ENCODE data around the gene PPM1D. TPM values are rescaled to one million over a fixed set of nuclear protein-coding genes. Genes with fewer than 3 reads are reported as not detected.
A peak's percentile ranks its signal among the peaks of the same experiment; 100 is the strongest.

PPM1D gene
- total and polyA plus RNA-seq, 2 of the 13 experiments (the other 11 are each of a cell fraction or from before 2014, with no cell fraction given) = 8.0 to 26.2 TPM

- no TSS peak for BruUV-seq (replicated peaks)
- H3K27ac ChIP-seq (ENCODE audit: extremely low read length, insufficient read depth, low read length) = no peak overlapping the region
- FAIRE-seq = no peak
- no peak for ATAC-seq
- intact Hi-C loops (cut with micrococcal nuclease; ENCODE audit: unreplicated experiment) = no loop called here
- no peaks in the 10 kb centered on the region for H3K27me3 ChIP-seq (ENCODE audit: control insufficient read depth in 1 of 2, insufficient read depth in 2 of 2, low read length in 2 of 2)
- POLR2A ChIA-PET = no interaction called here
- H3K36me3 ChIP-seq (replicated peaks in 1 of 2; ENCODE audit: control insufficient read depth in 1 of 2, insufficient read depth in 2 of 2, low read length in 2 of 2) = peaks cover 8 to 39% of the 10 kb centered on the region in 2 experiments
- H3K4me3 ChIP-seq (replicated peaks in 1 of 3; ENCODE audit: insufficient read depth in 1 of 3, low read depth in 2 of 3, low read length in 3 of 3) = no peak overlapping the region
- CTCF ChIA-PET (ENCODE audit: low intra/inter-chr PET ratio, low total read pairs) = no interaction called here
- in situ Hi-C loops (cut with HindIII; ENCODE audit: extremely low pct_ligation_motif_present, low pct_unique_long_range_greater_than_20kb) = no loop called here
- no peak overlapping the region for H3K9ac ChIP-seq (ENCODE audit: insufficient read depth, low read depth, low read length)
- 100% methylated on average over 1 of the region's 1 CpG for WGBS (ENCODE audit: low lambda C conversion rate)
- DNase-seq (ENCODE audit: low spot score) = no peak
- H2AFZ ChIP-seq (ENCODE audit: low read length) = no peak overlapping the region
- H3K4me2 ChIP-seq (ENCODE audit: low read depth, low read length) = no peak overlapping the region
- H3K79me2 ChIP-seq (ENCODE audit: insufficient read depth, low read length) = no peaks in the 10 kb centered on the region
- TF ChIP-seq MAFK (conservative IDR thresholded peaks at IDR 0.05 in 1 of 2, IDR thresholded peaks at IDR 0.05 in 1 of 2; ENCODE audit: low read length in 2 of 2) = peak in 1 of 2 experiments; percentile 30; a peak in 2 of 4 replicates
- no peak for TF ChIP-seq DRAP1 (CRISPR knock-in tag; IDR thresholded peaks at IDR 0.05)
- TF ChIP-seq MAFF (IDR thresholded peaks at IDR 0.05; ENCODE audit: low read depth, low read length) = 0 out of 2 replicates have a peak, but pooled peaks have one; percentile 3
- no peaks in the 10 kb centered on the region for H3K9me3 ChIP-seq (ENCODE audit: low read length)
- no peaks in the 10 kb centered on the region for H3K4me1 ChIP-seq (ENCODE audit: insufficient read depth, low read length)
- no peaks in the 10 kb centered on the region for H4K20me1 ChIP-seq (ENCODE audit: insufficient read depth, low read length)
These were observed 64.0 kb downstream of the PPM1D start for GRCh38 chr17:60664022-60664421.

- BruUV-seq (replicated peaks) = no TSS peak
- Histone ChIP-seq H4K20me1 (ENCODE audit: insufficient read depth, low read length) (no peaks in the 10 kb centered on the region), H3K4me3 (replicated peaks in 1 of 3; ENCODE audit: insufficient read depth in 1 of 3, low read depth in 2 of 3, low read length in 3 of 3) (no peak overlapping the region), H3K27me3 (ENCODE audit: control insufficient read depth in 1 of 2, insufficient read depth in 2 of 2, low read length in 2 of 2) (no peaks in the 10 kb centered on the region), H3K36me3 (replicated peaks in 1 of 2; ENCODE audit: control insufficient read depth in 1 of 2, insufficient read depth in 2 of 2, low read length in 2 of 2) (peaks cover 6 to 32% of the 10 kb centered on the region in 2 experiments), H3K9ac (ENCODE audit: insufficient read depth, low read depth, low read length) (no peak overlapping the region), H3K79me2 (ENCODE audit: insufficient read depth, low read length) (no peaks in the 10 kb centered on the region), H2AFZ (ENCODE audit: low read length) (no peak overlapping the region), H3K9me3 (ENCODE audit: low read length) (no peaks in the 10 kb centered on the region), H3K4me1 (ENCODE audit: insufficient read depth, low read length) (no peaks in the 10 kb centered on the region), H3K27ac (ENCODE audit: extremely low read length, insufficient read depth, low read length) (no peak overlapping the region), H3K4me2 (ENCODE audit: low read depth, low read length) (no peak overlapping the region)
- TF ChIP-seq ZNF281 (CRISPR knock-in tag; IDR thresholded peaks at IDR 0.05; ENCODE audit: borderline replicate concordance) = no peak
- no peak for TF ChIP-seq ZNF572 (CRISPR knock-in tag; IDR thresholded peaks at IDR 0.05)
- no peak for TF ChIP-seq HNRNPL (IDR thresholded peaks at IDR 0.05; ENCODE audit: low read depth, low read length)
- no peak for TF ChIP-seq ZBTB21 (CRISPR knock-in tag; IDR thresholded peaks at IDR 0.05)
- no peak for TF ChIP-seq KLF12 (CRISPR knock-in tag; IDR thresholded peaks at IDR 0.05; ENCODE audit: borderline replicate concordance)
- TF ChIP-seq ZNF660 (CRISPR knock-in tag; IDR thresholded peaks at IDR 0.05; ENCODE audit: borderline replicate concordance, low read depth) = no peak
- no peak for TF ChIP-seq ZNF546 (CRISPR knock-in tag; conservative IDR thresholded peaks at IDR 0.05)
- TF ChIP-seq ZNF205 (CRISPR knock-in tag; IDR thresholded peaks at IDR 0.05) = no peak
- TF ChIP-seq SMAD1 (CRISPR knock-in tag; IDR thresholded peaks at IDR 0.05; ENCODE audit: borderline replicate concordance, low read depth) = no peak
- no peak for TF ChIP-seq ZBTB38 (CRISPR knock-in tag; IDR thresholded peaks at IDR 0.05)
- TF ChIP-seq HMGA1 (CRISPR knock-in tag; conservative IDR thresholded peaks at IDR 0.05) = no peak
- in situ Hi-C loops (cut with HindIII; ENCODE audit: extremely low pct_ligation_motif_present, low pct_unique_long_range_greater_than_20kb) = no loop called here
- intact Hi-C loops (cut with micrococcal nuclease; ENCODE audit: unreplicated experiment) = no loop called here
- DNase-seq (ENCODE audit: low spot score) (no peak), ATAC-seq (no peak), FAIRE-seq (no peak)
- POLR2A ChIA-PET = interaction anchor here (3.1 kb wide), 1 partner anchor 12 kb away, joined by 11 read pairs; the partner anchor contains the start of gene BCAS3
- CTCF ChIA-PET (ENCODE audit: low intra/inter-chr PET ratio, low total read pairs) = no interaction called here
- 91% methylated on average over 5 of the region's 5 CpGs for WGBS (ENCODE audit: low lambda C conversion rate)
These were observed 65.6 kb downstream of the PPM1D start for GRCh38 chr17:60665602-60666001.

Data from HepG2 (cell line).